ENCODE measurements around the gene LOXL1.

Gene LOXL1

DNA sequence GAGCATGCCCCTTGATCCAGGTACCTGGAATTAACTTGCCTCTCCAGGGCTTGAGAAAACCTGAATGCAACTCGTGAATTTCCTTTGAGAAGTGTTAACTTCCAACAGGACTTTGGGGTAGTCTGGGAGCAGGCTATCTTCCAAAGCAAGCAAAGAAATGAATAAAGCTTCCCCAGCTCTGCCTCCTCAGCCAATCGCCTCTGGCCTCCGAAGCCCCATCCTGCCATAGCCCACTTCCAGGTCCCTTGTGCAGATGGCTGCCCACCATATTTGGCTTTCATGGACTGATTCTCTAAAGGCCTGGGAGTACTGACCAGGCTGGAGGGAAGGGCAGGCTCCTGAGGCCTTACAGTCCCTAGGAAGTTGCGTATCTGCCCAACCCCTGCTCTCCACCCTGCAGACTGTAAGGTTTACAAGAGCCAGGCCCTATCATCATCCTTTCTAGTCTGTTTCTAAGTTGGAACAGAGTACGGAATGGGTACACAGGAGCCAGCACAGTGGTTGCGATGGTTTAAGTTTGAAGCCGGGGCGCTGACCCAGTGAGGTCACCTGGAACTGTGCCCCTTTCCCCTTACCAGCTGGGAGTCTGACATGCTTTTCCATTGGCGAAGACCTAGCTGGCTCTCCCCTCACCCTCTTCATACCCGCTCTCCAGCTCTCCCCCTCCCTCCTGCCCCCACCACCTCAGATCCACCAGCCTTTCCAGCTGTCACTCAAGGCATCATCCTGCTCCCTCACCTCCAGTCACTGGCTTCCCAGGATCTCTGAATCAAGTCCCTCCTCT lies 67.1 kb downstream of the LOXL1 start:
- no peak for DNase-seq (ENCODE audit: low read depth)

GRCh38 chr15:73994413-73994883 lies 68.2 kb downstream of the LOXL1 start, which contains the start of gene PML:
Gene PML (plus strand): TSS chr15:73994716. CDS start chr15:73994813, 97 bp downstream.
- DNase-seq (ENCODE audit: low read depth): peak; percentile 88

DNA sequence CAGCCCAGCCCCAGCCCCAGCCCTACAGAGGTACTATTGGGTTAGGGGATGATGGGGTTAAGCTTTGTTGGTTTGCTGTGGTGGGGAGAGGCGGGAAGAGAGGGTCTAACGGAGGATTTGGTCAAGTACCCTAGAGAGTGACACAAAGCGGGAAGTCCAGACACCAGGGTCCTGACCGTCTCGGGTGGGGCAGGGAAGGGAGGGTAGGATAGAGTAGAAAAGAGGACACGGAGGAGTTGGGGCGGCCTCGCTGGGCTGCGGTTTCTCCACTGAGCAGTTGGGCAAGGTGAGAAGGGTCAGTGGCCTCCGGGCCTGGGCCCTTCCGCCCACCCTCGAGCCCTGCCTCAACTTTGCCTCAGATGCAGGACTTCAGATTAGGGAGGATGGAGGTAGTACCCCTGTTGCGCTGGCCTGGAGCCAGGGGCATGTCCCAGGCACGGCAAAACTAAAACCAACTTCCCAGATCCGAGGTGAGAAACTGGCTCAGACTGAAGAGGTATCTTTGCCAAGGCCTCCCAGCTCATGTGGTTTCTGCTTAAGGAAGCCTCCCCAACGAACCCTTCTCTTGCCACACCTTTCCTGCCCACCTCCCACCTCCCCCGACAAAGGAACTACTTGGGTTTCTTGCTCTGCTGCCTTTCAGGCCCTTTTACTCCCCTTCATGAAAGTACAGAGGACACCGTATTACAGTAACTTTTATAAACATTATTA lies 68.8 kb downstream of the LOXL1 start:
- no peak for DNase-seq (ENCODE audit: low read depth)

DNA sequence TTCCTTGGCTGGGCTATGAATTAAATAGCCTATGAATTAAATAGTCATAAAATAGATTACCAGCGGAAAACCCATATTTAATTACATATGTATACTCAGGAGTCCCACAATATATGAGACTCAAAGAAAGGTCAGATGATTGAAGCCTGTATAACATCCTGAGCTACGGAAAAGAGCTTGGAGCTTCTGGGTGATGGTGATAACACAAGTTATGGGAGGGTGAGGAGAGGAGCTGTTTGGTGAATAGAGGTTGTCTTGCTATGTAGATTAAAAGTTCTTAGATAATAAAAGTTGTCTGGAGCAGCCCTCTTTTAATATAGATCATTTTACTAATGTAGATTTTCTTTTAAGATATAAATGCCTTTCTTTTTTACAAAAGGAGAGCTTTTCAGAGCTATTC lies 70.0 kb downstream of the LOXL1 start:
- DNase-seq (ENCODE audit: low read depth): no peak

DNA sequence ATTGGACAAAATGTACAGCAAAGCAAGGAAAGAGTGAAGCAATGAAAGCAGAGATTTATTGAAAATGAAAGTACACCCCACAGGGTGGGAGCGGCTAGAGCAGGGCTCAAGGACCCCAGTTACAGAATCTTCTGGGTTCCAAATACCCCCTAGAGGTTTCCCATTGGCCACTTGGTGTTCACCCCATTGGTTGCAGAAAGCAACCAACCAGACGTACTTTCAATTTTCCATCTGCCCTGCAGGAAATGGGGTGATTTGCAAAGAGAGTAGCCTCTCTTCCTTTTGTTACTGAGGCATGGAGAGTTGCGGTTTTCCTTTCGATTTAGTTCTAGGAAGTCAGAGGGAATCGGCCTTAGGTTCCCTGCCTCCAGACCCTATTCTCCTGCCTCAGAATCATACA lies 70.7 kb downstream of the LOXL1 start:
- no peak for DNase-seq (ENCODE audit: low read depth)

DNA sequence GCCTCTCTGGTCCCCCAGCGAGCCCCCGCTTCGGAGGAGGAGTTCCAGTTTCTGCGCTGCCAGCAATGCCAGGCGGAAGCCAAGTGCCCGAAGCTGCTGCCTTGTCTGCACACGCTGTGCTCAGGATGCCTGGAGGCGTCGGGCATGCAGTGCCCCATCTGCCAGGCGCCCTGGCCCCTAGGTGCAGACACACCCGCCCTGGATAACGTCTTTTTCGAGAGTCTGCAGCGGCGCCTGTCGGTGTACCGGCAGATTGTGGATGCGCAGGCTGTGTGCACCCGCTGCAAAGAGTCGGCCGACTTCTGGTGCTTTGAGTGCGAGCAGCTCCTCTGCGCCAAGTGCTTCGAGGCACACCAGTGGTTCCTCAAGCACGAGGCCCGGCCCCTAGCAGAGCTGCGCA lies 71.7 kb downstream of the LOXL1 start:
- DNase-seq (ENCODE audit: low read depth): no peak

Measured in stimulated activated CD8-positive, alpha-beta memory T cell treated with anti-CD3 and anti-CD28 coated beads, Interleukin-7, amount 100 ng/mL, for 24 hours (primary cell).